HG03565 (cell line): ENCODE measurements around the gene TRAK2.
A peak's percentile ranks its signal among the peaks of the same experiment; 100 is the strongest.
"Not testable (repeated sequence)": the region's sequence is repeated elsewhere in the genome, so short reads cannot be mapped to it uniquely, and the experiment has no call there.

ENCODE experiments used
- ATAC-seq: cut with Tn5 transposase; IDR thresholded peaks from one replicate; pipeline ENCODE4 v1.9.1; 2021; ENCODE audit warnings: mild to moderate bottlenecking, moderate library complexity; ENCODE audit not compliant: unreplicated experiment

TRAK2 gene

GRCh38 chr2:201451292-201452057, at the start of gene TRAK2, which contains the start of gene STRADB:
Gene TRAK2 (minus strand): TSS chr2:201451458. CDS start chr2:201420507, 30,951 bp downstream.
Gene STRADB (plus strand): TSS chr2:201451740. CDS start chr2:201454841, 3,101 bp downstream.
- ATAC-seq, result peak; percentile 89

- ATAC-seq, result no peak
Observed at GRCh38 chr2:201500534-201500933, 49.3 kb upstream of the TRAK2 start.

GRCh38 chr2:201496785-201497184, 45.5 kb upstream of the TRAK2 start:
- no peak for ATAC-seq

- ATAC-seq, result no peak
Observed at GRCh38 chr2:201490291-201490690, 39.0 kb upstream of the TRAK2 start.

GRCh38 chr2:201484805-201485204, 33.5 kb upstream of the TRAK2 start:
- ATAC-seq, result no peak

- ATAC-seq, result not testable (repeated sequence)
Observed at GRCh38 chr2:201483758-201484157, 32.5 kb upstream of the TRAK2 start.

GRCh38 chr2:201483342-201483741, 32.1 kb upstream of the TRAK2 start:
- ATAC-seq, result no peak

GRCh38 chr2:201482543-201482942, 31.3 kb upstream of the TRAK2 start:
- ATAC-seq, result no peak

- ATAC-seq, result no peak
Observed at GRCh38 chr2:201472411-201472810, 21.2 kb upstream of the TRAK2 start.

- no peak for ATAC-seq
Observed at GRCh38 chr2:201471732-201472393, 20.6 kb upstream of the TRAK2 start.

- ATAC-seq, result no peak
Observed at GRCh38 chr2:201470821-201471731, 19.8 kb upstream of the TRAK2 start.

GRCh38 chr2:201467666-201468065, 16.4 kb upstream of the TRAK2 start:
- no peak for ATAC-seq

- ATAC-seq, result no peak
Observed at GRCh38 chr2:201466050-201466675, 14.9 kb upstream of the TRAK2 start.

GRCh38 chr2:201465524-201465971, 14.3 kb upstream of the TRAK2 start:
- no peak for ATAC-seq

GRCh38 chr2:201464547-201464946, 13.3 kb upstream of the TRAK2 start:
- ATAC-seq, result no peak

- ATAC-seq, result no peak
Observed at GRCh38 chr2:201460532-201460931, 9.3 kb upstream of the TRAK2 start.

- no peak for ATAC-seq
Observed at GRCh38 chr2:201458381-201458780, 7.1 kb upstream of the TRAK2 start.

- ATAC-seq, result no peak
Observed at GRCh38 chr2:201452922-201453643, 1.8 kb upstream of the TRAK2 start.

GRCh38 chr2:201452058-201452921, 1.0 kb upstream of the TRAK2 start:
- no peak for ATAC-seq
